K562 (cell line): Measurements from ENCODE around the gene OR6B2. TPM values are rescaled to one million over a fixed set of nuclear protein-coding genes. Genes with fewer than 3 reads are reported as not detected.

Source experiments
- ATF2 ChIP-seq: sonication (generic); formaldehyde crosslinking; IDR thresholded peaks from 2 replicates; pipeline ENCODE4 v1.8.1; 2022; ENCODE audit warnings: missing genetic modification reagents
- COPS2 ChIP-seq: fragments of 450-650 bp; conservative IDR thresholded peaks from 2 replicates; pipeline ENCODE4 v1.6.1; 2016; ENCODE audit warnings: mild to moderate bottlenecking, moderate library complexity
- GTF2F1 ChIP-seq: IDR thresholded peaks from 2 replicates; pipeline ENCODE4 v1.6.1; 2011; ENCODE audit warnings: low read depth, low read length, improper control_type of control experiment
- MAFK ChIP-seq: IDR thresholded peaks from 2 replicates; pipeline ENCODE4 v1.6.1; 2011; ENCODE audit warnings: low read length, improper control_type of control experiment
- MTF1 ChIP-seq: fragments of 250-450 bp; sonication (Bioruptor Pico); IDR thresholded peaks from 2 replicates; pipeline ENCODE4 v1.9.0; 2021; ENCODE audit warnings: moderate library complexity, mild to moderate bottlenecking, inconsistent platforms, borderline replicate concordance
- PATZ1 ChIP-seq: fragments of 250-450 bp; sonication (Bioruptor Pico); IDR thresholded peaks from 2 replicates; pipeline ENCODE4 v1.5.0; 2020; ENCODE audit warnings: mild to moderate bottlenecking, borderline replicate concordance
- PTBP1 ChIP-seq: fragments of 200-400 bp; formaldehyde crosslinking; IDR thresholded peaks from 2 replicates; pipeline ENCODE4 v1.6.1; 2017; ENCODE audit warnings: low read depth, low read length
- SIX5 ChIP-seq, 2 experiments: IDR thresholded peaks; 2 replicates each; pipeline ENCODE4 v1.6.1; 2011; ENCODE audit warnings: low read length in 2 of 2, borderline replicate concordance in 1 of 2, low read depth in 1 of 2, mild to moderate bottlenecking in 1 of 2, moderate library complexity in 1 of 2; ENCODE audit not compliant: insufficient read depth in 1 of 2
- SMARCB1 ChIP-seq: IDR thresholded peaks from 2 replicates; pipeline ENCODE4 v1.6.1; 2011; ENCODE audit warnings: improper control_type of control experiment, low read depth; ENCODE audit not compliant: insufficient read length
- SNAPC5 ChIP-seq: fragments of 250-450 bp; sonication (Bioruptor Pico); IDR thresholded peaks from 2 replicates; pipeline ENCODE4 v1.8.0; 2021; ENCODE audit warnings: moderate library complexity, mild to moderate bottlenecking, inconsistent platforms
- ZNF263 ChIP-seq: sonication (generic); formaldehyde crosslinking; IDR thresholded peaks from 2 replicates; pipeline ENCODE4 v1.8.0; 2022; ENCODE audit warnings: mild to moderate bottlenecking, missing genetic modification reagents, borderline replicate concordance
- ZNF407 ChIP-seq: fragments of 450-650 bp; IDR thresholded peaks from 2 replicates; pipeline ENCODE4 v1.6.1; 2016; ENCODE audit warnings: low read depth
- ZNF695 ChIP-seq: fragments of 450-650 bp; formaldehyde crosslinking; IDR thresholded peaks from 2 replicates; pipeline ENCODE4 v1.4.0; 2020; ENCODE audit warnings: mild to moderate bottlenecking, moderate library complexity
- polyA plus RNA-seq, 8 experiments: library from polyadenylated mRNA; depleted of rRNA in 4 of 8; stranded (reverse) in 5 of 8; unstranded in 3 of 8; fragments of >200 nt; fragmentation: Nextera tagmentation in 2 of 8; fragmentation: Illumina TruSeq in 1 of 8; extraction: Ambion mirVana in 2 of 8; extraction: Trizol in 1 of 8; gene quantifications; 2 replicates each; pipeline versions ENCODE4 v1.2.1 to v1.2.3, GENCODE V29; 2011 to 2014; ENCODE audit warnings: inconsistent platforms in 1 of 8, missing spikeins in 1 of 8
- total RNA-seq, 7 experiments: library from RNA; depleted of rRNA in 6 of 7; stranded (reverse); fragments of >200 nt in 6 of 7; fragmentation: Illumina TruSeq in 2 of 7; extraction: Trizol in 2 of 7; gene quantifications; 2 replicates each; pipeline versions ENCODE4 v1.2.1 to v1.2.3, GENCODE V29; 2011 to 2021; ENCODE audit warnings: low replicate concordance in 1 of 7

OR6B2 gene
- total and polyA plus RNA-seq, 9 of the 15 experiments (the other 6 are each of a cell fraction or from before 2014, with no cell fraction given), result not detected

- TF ChIP-seq MTF1 (CRISPR knock-in tag), result no peak
- no peak for TF ChIP-seq ZNF407
- no peak for TF ChIP-seq GTF2F1
- TF ChIP-seq SIX5 (IDR thresholded peaks at IDR 0.05; ENCODE audit: borderline replicate concordance in 1 of 2, insufficient read depth in 1 of 2, low read depth in 1 of 2, low read length in 2 of 2), result no peak
- no peak for TF ChIP-seq PATZ1
- no peak for TF ChIP-seq ATF2
- TF ChIP-seq PTBP1, result no peak
- no peak for TF ChIP-seq MAFK
- TF ChIP-seq ZNF263 (CRISPR knock-in tag), result no peak
- no peak for TF ChIP-seq COPS2
- TF ChIP-seq SNAPC5 (CRISPR knock-in tag), result no peak
- no peak for TF ChIP-seq ZNF695 (CRISPR knock-in tag)
- no peak for TF ChIP-seq SMARCB1
Measured at GRCh38 chr2:240013343-240013742, 16.9 kb downstream of the OR6B2 start (continued).
